ENCODE data around the gene S100Z. TPM values are rescaled to one million over a fixed set of nuclear protein-coding genes. Genes with fewer than 3 reads are reported as not detected.

S100Z gene
- total and polyA plus RNA-seq, 2 donors (not counting 1 experiment from before 2014, with no cell fraction given) = 1.0 to 2.4 TPM

DNA sequence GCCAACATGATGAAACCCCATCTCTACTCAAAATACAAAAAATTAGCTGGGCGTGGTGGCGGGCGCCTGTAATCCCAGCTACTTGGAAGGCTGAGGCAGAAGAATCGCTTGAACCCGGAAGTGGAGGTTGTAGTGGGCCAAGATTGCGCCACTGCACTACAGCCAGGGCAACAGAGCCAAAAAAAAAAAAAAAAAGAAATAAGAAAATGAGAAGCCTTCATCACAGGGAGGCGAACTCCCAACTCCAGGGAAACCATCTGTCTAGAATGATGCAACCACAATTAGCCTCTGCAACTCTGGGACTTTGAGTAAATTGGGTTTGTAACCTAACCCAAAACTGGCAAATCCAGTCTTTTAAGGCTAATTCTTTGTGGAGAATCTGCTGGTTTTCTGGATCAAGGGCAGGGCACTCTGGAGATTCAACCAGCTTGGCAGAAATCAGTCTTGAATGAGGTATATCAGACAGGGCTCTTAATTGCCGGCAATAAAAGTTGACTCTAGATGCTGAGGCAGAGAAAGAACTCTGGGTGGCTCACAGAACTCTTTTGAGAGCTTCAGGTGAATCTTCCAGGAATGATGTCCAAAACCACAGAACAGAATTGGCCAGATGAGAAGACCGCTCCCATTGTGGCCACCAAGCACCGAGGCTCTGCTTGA is 9.9 kb downstream of the S100Z start:
- intact Hi-C loops (cut with micrococcal nuclease) = loop anchor here (10.0 kb wide), 1 partner anchor 285 kb away; no protein-coding TSS in a partner anchor
- H3K9me3 ChIP-seq (ENCODE audit: control extremely low read depth in 1 of 3, control insufficient read depth in 2 of 3, insufficient read depth in 1 of 3, low read length in 2 of 3) = peaks cover 0 to 7% (median 0%) of the 10 kb centered on the region in 3 donors

DNA sequence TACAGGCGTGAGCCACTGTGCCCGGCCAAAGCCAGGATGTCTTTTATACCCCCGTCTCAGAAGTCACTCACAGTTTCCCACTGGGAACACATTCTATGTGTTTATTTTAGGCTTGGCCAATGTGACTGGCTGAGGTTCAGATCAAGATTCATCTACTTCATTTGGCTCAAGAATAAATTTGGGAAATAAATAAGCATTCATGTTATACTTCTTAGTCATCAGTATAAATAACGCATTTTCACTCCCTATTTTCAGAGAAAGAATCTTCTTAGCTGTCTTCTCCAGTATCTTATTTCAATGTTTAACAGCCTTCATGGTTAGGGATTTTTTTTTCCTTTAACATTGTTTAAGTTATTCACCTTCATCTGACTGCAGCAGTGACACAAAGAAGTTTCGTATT is 11.8 kb downstream of the S100Z start:
- Histone ChIP-seq H3K9me3 (ENCODE audit: control extremely low read depth in 1 of 3, control insufficient read depth in 2 of 3, insufficient read depth in 1 of 3, low read length in 2 of 3) (no peaks in the 10 kb centered on the region), H3K4me1 (ENCODE audit: control insufficient read depth in 2 of 2, insufficient read depth in 2 of 2, low read length in 2 of 2) (peaks cover 2 to 3% of the 10 kb centered on the region in 2 donors), H3K27me3 (replicated peaks in 1 of 4; ENCODE audit: control extremely low read depth in 1 of 4, control insufficient read depth in 3 of 4, insufficient read depth in 4 of 4, low read length in 3 of 4) (no peaks in the 10 kb centered on the region), H4K20me1 (ENCODE audit: control insufficient read depth, insufficient read depth, low read length, poor library complexity, severe bottlenecking) (no peaks in the 10 kb centered on the region), H3K9ac (ENCODE audit: low read length) (no peak overlapping the region), H3K36me3 (replicated peaks in 1 of 2; ENCODE audit: control extremely low read depth in 1 of 2, control insufficient read depth in 1 of 2, extremely low read depth in 1 of 2, insufficient read depth in 2 of 2, low read length in 1 of 2) (no peaks in the 10 kb centered on the region), H3K4me3 (ENCODE audit: control extremely low read depth in 1 of 5, extremely low read depth in 1 of 5, insufficient read depth in 1 of 5, low read depth in 2 of 5, low read length in 4 of 5) (no peak overlapping the region), H3K79me2 (ENCODE audit: control insufficient read depth, insufficient read depth, low read length) (no peaks in the 10 kb centered on the region), H3K27ac (ENCODE audit: low read length in 2 of 2) (no peak overlapping the region), H3K4me2 (replicated peaks; ENCODE audit: low read depth, low read length, poor library complexity, severe bottlenecking) (no peak overlapping the region), H2AFZ (ENCODE audit: insufficient read depth, low read depth, low read length, poor library complexity, severe bottlenecking) (no peak overlapping the region)
- ATAC-seq (ENCODE audit: low read depth) (no peak), DNase-seq (no peak)
- WGBS (ENCODE audit: insufficient coverage) = no CpG with 5 or more reads among the region's 5 CpGs
- Mint-ChIP-seq H3K27me3 (no peaks in the 10 kb centered on the region), H3K4me3 (no peak overlapping the region), H3K9me3 (ENCODE audit: insufficient read depth) (no peaks in the 10 kb centered on the region), H3K27ac (no peak overlapping the region), H3K4me1 (peaks cover 2% of the 10 kb centered on the region)
- ChIA-PET CTCF (no interaction called here), POLR2A (no interaction called here)
- intact Hi-C loops (cut with micrococcal nuclease) = loop anchor here (10.0 kb wide), 1 partner anchor 283 kb away; no protein-coding TSS in a partner anchor
- TF ChIP-seq EZH2 (IDR thresholded peaks at IDR 0.05; ENCODE audit: borderline replicate concordance, insufficient read depth, low read depth, low read length, poor library complexity, severe bottlenecking) = no peak
- TF ChIP-seq, protein P1, sequence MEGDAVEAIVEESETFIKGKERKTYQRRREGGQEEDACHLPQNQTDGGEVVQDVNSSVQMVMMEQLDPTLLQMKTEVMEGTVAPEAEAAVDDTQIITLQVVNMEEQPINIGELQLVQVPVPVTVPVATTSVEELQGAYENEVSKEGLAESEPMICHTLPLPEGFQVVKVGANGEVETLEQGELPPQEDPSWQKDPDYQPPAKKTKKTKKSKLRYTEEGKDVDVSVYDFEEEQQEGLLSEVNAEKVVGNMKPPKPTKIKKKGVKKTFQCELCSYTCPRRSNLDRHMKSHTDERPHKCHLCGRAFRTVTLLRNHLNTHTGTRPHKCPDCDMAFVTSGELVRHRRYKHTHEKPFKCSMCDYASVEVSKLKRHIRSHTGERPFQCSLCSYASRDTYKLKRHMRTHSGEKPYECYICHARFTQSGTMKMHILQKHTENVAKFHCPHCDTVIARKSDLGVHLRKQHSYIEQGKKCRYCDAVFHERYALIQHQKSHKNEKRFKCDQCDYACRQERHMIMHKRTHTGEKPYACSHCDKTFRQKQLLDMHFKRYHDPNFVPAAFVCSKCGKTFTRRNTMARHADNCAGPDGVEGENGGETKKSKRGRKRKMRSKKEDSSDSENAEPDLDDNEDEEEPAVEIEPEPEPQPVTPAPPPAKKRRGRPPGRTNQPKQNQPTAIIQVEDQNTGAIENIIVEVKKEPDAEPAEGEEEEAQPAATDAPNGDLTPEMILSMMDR (IDR thresholded peaks at IDR 0.05) = no peak

More for the DNA sequence above, 9.9 kb downstream of the S100Z start:
- no peaks in the 10 kb centered on the region for H3K36me3 ChIP-seq (replicated peaks in 1 of 2; ENCODE audit: control extremely low read depth in 1 of 2, control insufficient read depth in 1 of 2, extremely low read depth in 1 of 2, insufficient read depth in 2 of 2, low read length in 1 of 2)
- no peak overlapping the region for H3K9ac ChIP-seq (ENCODE audit: low read length)
- peaks cover 18% of the 10 kb centered on the region for H3K4me1 Mint-ChIP-seq
- no peak overlapping the region for H3K4me3 ChIP-seq (ENCODE audit: control extremely low read depth in 1 of 5, extremely low read depth in 1 of 5, insufficient read depth in 1 of 5, low read depth in 2 of 5, low read length in 4 of 5)
- H3K27me3 ChIP-seq (replicated peaks in 1 of 4; ENCODE audit: control extremely low read depth in 1 of 4, control insufficient read depth in 3 of 4, insufficient read depth in 4 of 4, low read length in 3 of 4) = no peaks in the 10 kb centered on the region
- H3K79me2 ChIP-seq (ENCODE audit: control insufficient read depth, insufficient read depth, low read length) = no peaks in the 10 kb centered on the region
- no peak overlapping the region for H3K4me2 ChIP-seq (replicated peaks; ENCODE audit: low read depth, low read length, poor library complexity, severe bottlenecking)
- POLR2A ChIA-PET = no interaction called here
- H3K4me1 ChIP-seq (ENCODE audit: control insufficient read depth in 2 of 2, insufficient read depth in 2 of 2, low read length in 2 of 2) = peaks cover 15 to 18% of the 10 kb centered on the region in 2 donors
- H3K27ac ChIP-seq (ENCODE audit: low read length in 2 of 2) = no peak overlapping the region
- 100% methylated on average over 2 of the region's 10 CpGs for WGBS (ENCODE audit: insufficient coverage)
- TF ChIP-seq, protein P1 (IDR thresholded peaks at IDR 0.05) = no peak
- no peak for TF ChIP-seq EZH2 (IDR thresholded peaks at IDR 0.05; ENCODE audit: borderline replicate concordance, insufficient read depth, low read depth, low read length, poor library complexity, severe bottlenecking)
- H4K20me1 ChIP-seq (ENCODE audit: control insufficient read depth, insufficient read depth, low read length, poor library complexity, severe bottlenecking) = no peaks in the 10 kb centered on the region
- H3K27me3 Mint-ChIP-seq = no peaks in the 10 kb centered on the region
- CTCF ChIA-PET = no interaction called here
- H2AFZ ChIP-seq (ENCODE audit: insufficient read depth, low read depth, low read length, poor library complexity, severe bottlenecking) = no peak overlapping the region
- no peak overlapping the region for H3K27ac Mint-ChIP-seq
- peaks cover 2% of the 10 kb centered on the region for H3K9me3 Mint-ChIP-seq (ENCODE audit: insufficient read depth)
- DNase-seq = no peak
- no peak overlapping the region for H3K4me3 Mint-ChIP-seq
- ATAC-seq (ENCODE audit: low read depth) = no peak
